ENCODE results near the gene TMEM229B. TPM values are rescaled to one million over a fixed set of nuclear protein-coding genes. Genes with fewer than 3 reads are reported as not detected.
A peak's percentile ranks its signal among the peaks of the same experiment; 100 is the strongest.

Gene TMEM229B
- total RNA-seq, 5 donors from 2014 or later (not counting 1 experiment from before 2014, with no cell fraction given): 19.0 to 41.7 (median 32.3) TPM

- peaks cover 0 to 38% of the 10 kb centered on the region in 2 experiments for H3K27me3 ChIP-seq (replicated peaks in 1 of 2; ENCODE audit: control insufficient read depth in 2 of 2, extremely low read depth in 1 of 2, insufficient read depth in 2 of 2, low read length in 1 of 2)
- ChIA-PET CTCF (interaction anchor here (0.7 to 7.4 kb wide), 7 partner anchors 143 to 275 kb away, joined by 3 to 67 read pairs (median 10); no protein-coding TSS in a partner anchor), POLR2A (interaction anchor here in 1 of 2 donors (0.6 kb wide), 1 partner anchor 273 kb away, joined by 3 read pairs; the partner anchor contains the start of gene RDH12)
- Mint-ChIP-seq H3K27ac (no peak overlapping the region), H3K9me3 (no peaks in the 10 kb centered on the region), H3K4me1 (no peaks in the 10 kb centered on the region), H3K36me3 (no peaks in the 10 kb centered on the region), H3K27me3 (peaks cover 6 to 19% of the 10 kb centered on the region in 2 donors), H3K4me3 (no peak overlapping the region)
- no peaks in the 10 kb centered on the region for H3K9me3 ChIP-seq
- H3K36me3 ChIP-seq (ENCODE audit: control insufficient read depth in 2 of 2, extremely low read depth in 1 of 2, insufficient read depth in 1 of 2, low read length in 1 of 2): no peaks in the 10 kb centered on the region
- 88% methylated on average over 4 of the region's 7 CpGs for WGBS (ENCODE audit: insufficient coverage)
- no peak overlapping the region for H3K4me3 ChIP-seq (ENCODE audit: control insufficient read depth in 1 of 2, extremely low read depth in 1 of 2, low read length in 1 of 2)
- H3K4me1 ChIP-seq (ENCODE audit: control insufficient read depth in 1 of 2, extremely low read depth in 1 of 2, insufficient read depth in 2 of 2, low read length in 2 of 2): peaks cover 0 to 8% of the 10 kb centered on the region in 2 experiments
- DNase-seq: no peak
- no peak overlapping the region for H3K27ac ChIP-seq (ENCODE audit: low read length)
- no peak for ATAC-seq (replicated peaks in 1 of 4)
Measured at GRCh38 chr14:67428501-67429031, 60.0 kb downstream of the TMEM229B start.

- Mint-ChIP-seq H3K27ac (no peak overlapping the region), H3K9me3 (no peaks in the 10 kb centered on the region), H3K4me3 (no peak overlapping the region), H3K4me1 (peaks cover 0 to 1% (median 0%) of the 10 kb centered on the region in 3 donors), H3K27me3 (peaks cover 11 to 18% of the 10 kb centered on the region in 2 donors), H3K36me3 (no peaks in the 10 kb centered on the region)
- DNase-seq (peak; percentile 53 to 86 (median 69)), ATAC-seq (replicated peaks in 1 of 4) (peak; percentile 86 to 91 (median 88))
- Histone ChIP-seq H3K4me1 (ENCODE audit: control insufficient read depth in 1 of 2, extremely low read depth in 1 of 2, insufficient read depth in 2 of 2, low read length in 2 of 2) (peaks cover 0 to 8% of the 10 kb centered on the region in 2 experiments), H3K27ac (ENCODE audit: low read length) (no peak overlapping the region), H3K36me3 (ENCODE audit: control insufficient read depth in 2 of 2, extremely low read depth in 1 of 2, insufficient read depth in 1 of 2, low read length in 1 of 2) (no peaks in the 10 kb centered on the region), H3K4me3 (ENCODE audit: control insufficient read depth in 1 of 2, extremely low read depth in 1 of 2, low read length in 1 of 2) (no peak overlapping the region), H3K9me3 (no peaks in the 10 kb centered on the region), H3K27me3 (replicated peaks in 1 of 2; ENCODE audit: control insufficient read depth in 2 of 2, extremely low read depth in 1 of 2, insufficient read depth in 2 of 2, low read length in 1 of 2) (peaks cover 0 to 41% of the 10 kb centered on the region in 2 experiments)
- ChIA-PET POLR2A (interaction anchor here in 1 of 2 donors (1.0 kb wide), 1 partner anchor 145 kb away, joined by 4 read pairs; no protein-coding TSS in a partner anchor), CTCF (interaction anchor here (0.6 to 7.4 kb wide), 27 partner anchors 11 to 286 kb away, joined by 3 to 67 read pairs (median 4); partner anchors contain the start of genes ARG2 (in 1 of the 2), PIGH (in 1 of the 2) and RDH12 (in 1 of the 2))
- WGBS (ENCODE audit: insufficient coverage): 48% methylated on average over 24 of the region's 30 CpGs
Measured at GRCh38 chr14:67426983-67427606, 61.4 kb downstream of the TMEM229B start.

- H3K27me3 Mint-ChIP-seq: peaks cover 11 to 18% of the 10 kb centered on the region in 2 donors
- POLR2A ChIA-PET: no interaction called here
Measured at GRCh38 chr14:67426161-67426560, 62.4 kb downstream of the TMEM229B start.

DNA sequence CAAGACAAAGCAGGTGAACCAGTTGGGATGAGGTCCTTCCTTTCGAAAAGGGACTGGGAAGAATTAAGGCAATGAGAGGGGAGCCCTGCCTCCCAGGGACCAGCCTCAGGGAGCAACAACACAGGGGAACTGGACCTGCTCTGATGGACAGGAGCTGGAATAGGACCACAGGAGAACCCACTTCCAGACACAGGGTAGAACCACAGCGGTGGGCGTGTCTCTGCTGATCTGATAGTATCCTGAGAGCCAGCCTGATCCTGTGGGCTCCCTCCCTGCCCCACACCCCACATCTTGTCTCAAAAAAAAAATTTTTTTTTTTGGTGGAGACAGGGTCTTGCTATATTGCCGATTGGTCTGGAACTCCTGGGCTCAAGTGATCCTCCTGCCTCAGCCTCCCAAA, 62.9 kb downstream of the TMEM229B start:
- H3K27me3 ChIP-seq (replicated peaks in 1 of 2; ENCODE audit: control insufficient read depth in 2 of 2, extremely low read depth in 1 of 2, insufficient read depth in 2 of 2, low read length in 1 of 2): peaks cover 0 to 41% of the 10 kb centered on the region in 2 experiments

More at GRCh38 chr14:67426161-67426560, 62.4 kb downstream of the TMEM229B start:
- peaks cover 0 to 8% of the 10 kb centered on the region in 2 experiments for H3K4me1 ChIP-seq (ENCODE audit: control insufficient read depth in 1 of 2, extremely low read depth in 1 of 2, insufficient read depth in 2 of 2, low read length in 2 of 2)
- DNase-seq (no peak), ATAC-seq (replicated peaks in 1 of 4) (no peak)
- H3K9me3 Mint-ChIP-seq: no peaks in the 10 kb centered on the region
- peaks cover 0 to 1% (median 0%) of the 10 kb centered on the region in 3 donors for H3K4me1 Mint-ChIP-seq
- CTCF ChIA-PET: interaction anchor here (0.5 to 7.4 kb wide), 8 partner anchors 70 to 278 kb away, joined by 3 to 67 read pairs (median 7); partner anchors contain the start of gene RDH12 (in 1 of the 2)
- 83% methylated on average over 1 of the region's 8 CpGs for WGBS (ENCODE audit: insufficient coverage)
- H3K4me3 ChIP-seq (ENCODE audit: control insufficient read depth in 1 of 2, extremely low read depth in 1 of 2, low read length in 1 of 2): no peak overlapping the region
- peaks cover 0 to 41% of the 10 kb centered on the region in 2 experiments for H3K27me3 ChIP-seq (replicated peaks in 1 of 2; ENCODE audit: control insufficient read depth in 2 of 2, extremely low read depth in 1 of 2, insufficient read depth in 2 of 2, low read length in 1 of 2)
- H3K36me3 Mint-ChIP-seq: no peaks in the 10 kb centered on the region
- no peak overlapping the region for H3K27ac Mint-ChIP-seq
- H3K36me3 ChIP-seq (ENCODE audit: control insufficient read depth in 2 of 2, extremely low read depth in 1 of 2, insufficient read depth in 1 of 2, low read length in 1 of 2): no peaks in the 10 kb centered on the region
- no peaks in the 10 kb centered on the region for H3K9me3 ChIP-seq
- no peak overlapping the region for H3K27ac ChIP-seq (ENCODE audit: low read length)
- H3K4me3 Mint-ChIP-seq: no peak overlapping the region

GRCh38 chr14:67424539-67424938, 64.0 kb downstream of the TMEM229B start:
- POLR2A ChIA-PET: no interaction called here
- H3K4me1 Mint-ChIP-seq: peaks cover 0 to 1% (median 0%) of the 10 kb centered on the region in 3 donors
- WGBS (ENCODE audit: insufficient coverage): no CpG with 5 or more reads among the region's 3 CpGs

More for the DNA sequence above, 62.9 kb downstream of the TMEM229B start:
- Mint-ChIP-seq H3K36me3 (no peaks in the 10 kb centered on the region), H3K27ac (no peak overlapping the region), H3K27me3 (peaks cover 11 to 18% of the 10 kb centered on the region in 2 donors), H3K4me1 (peaks cover 0 to 1% (median 0%) of the 10 kb centered on the region in 3 donors), H3K4me3 (no peak overlapping the region), H3K9me3 (no peaks in the 10 kb centered on the region)
- Histone ChIP-seq H3K36me3 (ENCODE audit: control insufficient read depth in 2 of 2, extremely low read depth in 1 of 2, insufficient read depth in 1 of 2, low read length in 1 of 2) (no peaks in the 10 kb centered on the region), H3K9me3 (no peaks in the 10 kb centered on the region), H3K27ac (ENCODE audit: low read length) (no peak overlapping the region), H3K4me3 (ENCODE audit: control insufficient read depth in 1 of 2, extremely low read depth in 1 of 2, low read length in 1 of 2) (no peak overlapping the region), H3K4me1 (ENCODE audit: control insufficient read depth in 1 of 2, extremely low read depth in 1 of 2, insufficient read depth in 2 of 2, low read length in 2 of 2) (peaks cover 0 to 8% of the 10 kb centered on the region in 2 experiments)
- whole genome bisulfite sequencing (ENCODE audit: insufficient coverage): 76% methylated on average over 4 of the region's 4 CpGs
- ChIA-PET CTCF (interaction anchor here (0.6 to 2.9 kb wide), 5 partner anchors 146 to 279 kb away, joined by 3 to 13 read pairs (median 6); no protein-coding TSS in a partner anchor), POLR2A (interaction anchor here in 1 of 2 donors (0.6 kb wide), 1 partner anchor 19 kb away, joined by 3 read pairs; no protein-coding TSS in a partner anchor)
- ATAC-seq (replicated peaks in 1 of 4): no peak
- DNase-seq: no peak

DNA sequence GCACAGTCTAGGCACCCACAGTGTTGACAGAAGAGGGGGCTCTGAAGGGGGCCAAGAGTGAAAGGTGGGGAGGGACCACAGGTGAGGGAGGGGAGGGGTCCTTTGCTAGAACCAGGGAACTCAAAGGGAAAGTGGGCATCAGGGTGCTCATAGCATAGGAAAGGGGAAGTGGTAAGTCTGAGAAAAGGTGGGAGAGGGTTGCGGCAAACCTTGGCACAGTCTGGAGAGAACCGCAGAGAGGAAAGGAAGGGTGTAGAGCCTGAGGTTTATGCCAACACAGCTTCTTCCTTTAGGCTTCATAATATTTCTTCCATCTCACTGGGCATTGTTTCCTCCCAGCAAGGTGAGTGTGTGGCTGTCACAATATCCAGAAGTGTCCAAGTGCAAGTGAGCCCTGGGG, 65.1 kb downstream of the TMEM229B start:
- Mint-ChIP-seq H3K9me3 (no peaks in the 10 kb centered on the region), H3K27me3 (peaks cover 11 to 18% of the 10 kb centered on the region in 2 donors), H3K27ac (no peak overlapping the region), H3K4me1 (peaks cover 0 to 1% (median 0%) of the 10 kb centered on the region in 3 donors), H3K36me3 (no peaks in the 10 kb centered on the region), H3K4me3 (no peak overlapping the region)
- Histone ChIP-seq H3K27me3 (replicated peaks in 1 of 2; ENCODE audit: control insufficient read depth in 2 of 2, extremely low read depth in 1 of 2, insufficient read depth in 2 of 2, low read length in 1 of 2) (peaks cover 0 to 45% of the 10 kb centered on the region in 2 experiments), H3K27ac (ENCODE audit: low read length) (no peak overlapping the region), H3K36me3 (ENCODE audit: control insufficient read depth in 2 of 2, extremely low read depth in 1 of 2, insufficient read depth in 1 of 2, low read length in 1 of 2) (no peaks in the 10 kb centered on the region), H3K4me1 (ENCODE audit: control insufficient read depth in 1 of 2, extremely low read depth in 1 of 2, insufficient read depth in 2 of 2, low read length in 2 of 2) (peaks cover 0 to 8% of the 10 kb centered on the region in 2 experiments), H3K4me3 (ENCODE audit: control insufficient read depth in 1 of 2, extremely low read depth in 1 of 2, low read length in 1 of 2) (no peak overlapping the region), H3K9me3 (no peaks in the 10 kb centered on the region)
- ChIA-PET CTCF (interaction anchor here in 1 of 2 donors (2.9 kb wide), 1 partner anchor 148 kb away, joined by 13 read pairs; no protein-coding TSS in a partner anchor), POLR2A (no interaction called here)
- ATAC-seq (replicated peaks in 1 of 4) (peak in 1 of 4 experiments; percentile 18), DNase-seq (no peak)
- WGBS (ENCODE audit: insufficient coverage): no CpG with 5 or more reads among the region's 2 CpGs

More at GRCh38 chr14:67424539-67424938, 64.0 kb downstream of the TMEM229B start:
- Histone ChIP-seq H3K9me3 (no peaks in the 10 kb centered on the region), H3K4me3 (ENCODE audit: control insufficient read depth in 1 of 2, extremely low read depth in 1 of 2, low read length in 1 of 2) (no peak overlapping the region), H3K4me1 (ENCODE audit: control insufficient read depth in 1 of 2, extremely low read depth in 1 of 2, insufficient read depth in 2 of 2, low read length in 2 of 2) (peaks cover 0 to 8% of the 10 kb centered on the region in 2 experiments), H3K27ac (ENCODE audit: low read length) (no peak overlapping the region), H3K36me3 (ENCODE audit: control insufficient read depth in 2 of 2, extremely low read depth in 1 of 2, insufficient read depth in 1 of 2, low read length in 1 of 2) (no peaks in the 10 kb centered on the region), H3K27me3 (replicated peaks in 1 of 2; ENCODE audit: control insufficient read depth in 2 of 2, extremely low read depth in 1 of 2, insufficient read depth in 2 of 2, low read length in 1 of 2) (peaks cover 0 to 45% of the 10 kb centered on the region in 2 experiments)
- Mint-ChIP-seq H3K36me3 (no peaks in the 10 kb centered on the region), H3K27me3 (peaks cover 11 to 18% of the 10 kb centered on the region in 2 donors), H3K27ac (no peak overlapping the region), H3K9me3 (no peaks in the 10 kb centered on the region), H3K4me3 (no peak overlapping the region)
- no peak for DNase-seq
- CTCF ChIA-PET: interaction anchor here (0.6 to 2.9 kb wide), 7 partner anchors 8 to 280 kb away, joined by 3 to 13 read pairs (median 4); no protein-coding TSS in a partner anchor
- no peak for ATAC-seq (replicated peaks in 1 of 4)
